ENCODE results near the gene FREM1.

DNA sequence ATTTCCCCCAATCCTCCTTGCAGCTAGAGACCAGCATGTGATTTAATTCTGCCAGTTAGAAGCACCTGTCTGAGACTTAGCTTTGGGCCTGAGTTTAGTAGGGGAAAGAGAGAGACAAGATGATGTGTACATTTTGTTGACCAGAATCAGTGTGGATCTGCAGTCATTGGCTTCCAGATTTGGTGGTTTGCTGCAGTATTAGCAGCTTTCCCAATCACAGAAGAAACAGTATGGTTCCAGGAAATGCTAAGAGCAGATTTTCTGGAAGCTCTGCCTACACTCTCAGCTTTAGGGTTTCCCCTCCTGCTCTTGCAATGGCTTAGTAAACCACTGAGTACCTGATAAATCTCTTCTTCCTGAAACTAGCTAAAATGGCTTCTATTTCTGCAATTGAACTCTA is 48.8 kb upstream of the FREM1 start:
- TF ChIP-seq, protein P1, sequence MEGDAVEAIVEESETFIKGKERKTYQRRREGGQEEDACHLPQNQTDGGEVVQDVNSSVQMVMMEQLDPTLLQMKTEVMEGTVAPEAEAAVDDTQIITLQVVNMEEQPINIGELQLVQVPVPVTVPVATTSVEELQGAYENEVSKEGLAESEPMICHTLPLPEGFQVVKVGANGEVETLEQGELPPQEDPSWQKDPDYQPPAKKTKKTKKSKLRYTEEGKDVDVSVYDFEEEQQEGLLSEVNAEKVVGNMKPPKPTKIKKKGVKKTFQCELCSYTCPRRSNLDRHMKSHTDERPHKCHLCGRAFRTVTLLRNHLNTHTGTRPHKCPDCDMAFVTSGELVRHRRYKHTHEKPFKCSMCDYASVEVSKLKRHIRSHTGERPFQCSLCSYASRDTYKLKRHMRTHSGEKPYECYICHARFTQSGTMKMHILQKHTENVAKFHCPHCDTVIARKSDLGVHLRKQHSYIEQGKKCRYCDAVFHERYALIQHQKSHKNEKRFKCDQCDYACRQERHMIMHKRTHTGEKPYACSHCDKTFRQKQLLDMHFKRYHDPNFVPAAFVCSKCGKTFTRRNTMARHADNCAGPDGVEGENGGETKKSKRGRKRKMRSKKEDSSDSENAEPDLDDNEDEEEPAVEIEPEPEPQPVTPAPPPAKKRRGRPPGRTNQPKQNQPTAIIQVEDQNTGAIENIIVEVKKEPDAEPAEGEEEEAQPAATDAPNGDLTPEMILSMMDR (conservative IDR thresholded peaks at IDR 0.05; ENCODE audit: low read length) = no peak
- no peak for TF ChIP-seq EZH2phosphoT487 (IDR thresholded peaks at IDR 0.05; ENCODE audit: borderline replicate concordance, low read depth, low read length)

All from OCI-LY7 (cell line).